ENCODE data around the gene ITIH2. TPM values are rescaled to one million over a fixed set of nuclear protein-coding genes. Genes with fewer than 3 reads are reported as not detected.
A peak's percentile ranks its signal among the peaks of the same experiment; 100 is the strongest.
"Not testable (repeated sequence)": the region's sequence is repeated elsewhere in the genome, so short reads cannot be mapped to it uniquely, and the experiment has no call there.

ITIH2 gene
- total RNA-seq, 4 donors from 2014 or later, result not detected

DNA sequence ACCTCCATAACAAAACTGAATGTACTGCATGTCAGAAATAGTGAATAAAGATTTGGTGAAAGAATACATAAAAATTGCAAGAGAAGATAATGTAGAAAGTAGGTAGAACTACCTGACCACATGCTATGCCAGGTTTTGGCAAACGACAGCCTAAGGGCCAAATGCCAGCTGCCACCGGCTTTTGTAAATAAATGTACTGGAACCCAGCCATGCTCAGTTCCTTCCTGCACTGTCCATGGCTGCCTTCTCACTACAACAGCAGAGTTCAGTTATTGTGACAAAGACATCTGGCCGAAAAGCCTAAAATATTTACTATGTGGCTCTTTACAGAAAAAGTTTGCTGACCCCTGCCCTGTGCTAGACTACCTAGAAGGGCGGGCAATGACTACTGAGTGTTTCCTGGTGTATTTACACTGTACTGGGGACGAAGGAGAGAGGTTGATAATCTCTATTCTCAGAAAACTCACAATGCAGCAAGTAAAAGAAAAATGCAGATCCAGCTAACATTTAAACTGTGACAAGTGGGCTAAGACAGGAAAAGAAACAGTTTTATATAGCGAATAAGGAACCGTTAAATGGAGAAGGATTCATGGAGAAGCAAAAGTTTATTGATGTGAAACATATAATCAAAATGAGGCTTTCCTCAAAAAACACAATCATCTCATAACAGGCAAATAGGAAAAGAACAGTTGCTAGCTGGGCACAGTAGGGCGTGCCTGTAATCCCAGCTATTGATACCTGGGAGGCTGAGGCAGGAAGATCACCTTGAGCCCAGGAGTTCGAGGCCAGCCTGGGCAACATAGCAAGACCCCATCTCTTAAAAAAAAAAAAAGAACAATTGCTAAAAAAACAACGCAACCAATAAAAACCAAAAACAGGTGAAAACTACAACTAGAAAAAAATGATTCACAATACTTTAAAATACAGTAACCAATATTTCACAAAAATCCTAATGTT is 71.0 kb downstream of the ITIH2 start:
- DNase-seq, result peak; percentile 52
- peaks cover 0 to 49% (median 14%) of the 10 kb centered on the region in 4 donors for H3K36me3 ChIP-seq
- no peak overlapping the region for H3K4me3 ChIP-seq
- TF ChIP-seq EP300 (IDR thresholded peaks at IDR 0.05; ENCODE audit: low read depth), result no peak
- TF ChIP-seq, protein P1, sequence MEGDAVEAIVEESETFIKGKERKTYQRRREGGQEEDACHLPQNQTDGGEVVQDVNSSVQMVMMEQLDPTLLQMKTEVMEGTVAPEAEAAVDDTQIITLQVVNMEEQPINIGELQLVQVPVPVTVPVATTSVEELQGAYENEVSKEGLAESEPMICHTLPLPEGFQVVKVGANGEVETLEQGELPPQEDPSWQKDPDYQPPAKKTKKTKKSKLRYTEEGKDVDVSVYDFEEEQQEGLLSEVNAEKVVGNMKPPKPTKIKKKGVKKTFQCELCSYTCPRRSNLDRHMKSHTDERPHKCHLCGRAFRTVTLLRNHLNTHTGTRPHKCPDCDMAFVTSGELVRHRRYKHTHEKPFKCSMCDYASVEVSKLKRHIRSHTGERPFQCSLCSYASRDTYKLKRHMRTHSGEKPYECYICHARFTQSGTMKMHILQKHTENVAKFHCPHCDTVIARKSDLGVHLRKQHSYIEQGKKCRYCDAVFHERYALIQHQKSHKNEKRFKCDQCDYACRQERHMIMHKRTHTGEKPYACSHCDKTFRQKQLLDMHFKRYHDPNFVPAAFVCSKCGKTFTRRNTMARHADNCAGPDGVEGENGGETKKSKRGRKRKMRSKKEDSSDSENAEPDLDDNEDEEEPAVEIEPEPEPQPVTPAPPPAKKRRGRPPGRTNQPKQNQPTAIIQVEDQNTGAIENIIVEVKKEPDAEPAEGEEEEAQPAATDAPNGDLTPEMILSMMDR (IDR thresholded peaks at IDR 0.05), result no peak
- WGBS, 2 donors (ENCODE audit: low coverage in 1 of 2), result 56% methylated on average over 5 to 10 of the region's 10 CpGs
- H3K27me3 ChIP-seq, result no peaks in the 10 kb centered on the region
- no peak overlapping the region for H3K27ac ChIP-seq
- intact Hi-C loops (cut with DNase I; ENCODE audit: low total_unique reads) (no loop called here), in situ Hi-C loops (cut with MboI; ENCODE audit: low pct_ligation_motif_present in 1 of 4, low pct_unique_long_range_greater_than_20kb in 1 of 4, low sequenced_read_pairs in 3 of 4) (no loop called here)
- H3K4me1 ChIP-seq, result peaks cover 0 to 10% (median 2%) of the 10 kb centered on the region in 4 donors
- H3K9me3 ChIP-seq, result no peaks in the 10 kb centered on the region

DNA sequence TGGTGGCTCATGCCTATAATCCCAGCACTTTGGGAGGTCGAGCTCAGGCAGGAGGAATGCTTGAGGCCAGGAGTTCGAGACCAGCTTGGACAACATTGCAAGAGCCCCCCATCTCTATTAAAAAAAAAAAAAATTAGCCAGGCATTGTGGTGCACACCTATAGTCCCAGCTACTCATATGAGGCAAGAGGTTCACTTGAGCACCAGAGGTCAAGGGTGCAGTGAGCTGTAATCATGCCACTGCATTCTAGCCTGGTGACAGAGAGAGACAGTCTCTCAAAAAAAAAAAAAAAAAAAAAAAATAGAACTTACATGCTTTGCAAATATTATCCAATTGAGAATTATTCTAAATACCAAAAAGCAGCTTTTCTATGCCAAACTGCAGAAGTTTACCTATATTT is 73.7 kb downstream of the ITIH2 start:
- H3K4me1 ChIP-seq, result peaks cover 0 to 10% (median 2%) of the 10 kb centered on the region in 4 donors
- no peak overlapping the region for H3K27ac ChIP-seq
- WGBS, 2 donors (ENCODE audit: low coverage in 1 of 2), result 97% methylated on average over 2 of the region's 2 CpGs; no CpG with 5 or more reads in 1 of the 2 donors
- no peak overlapping the region for H3K4me3 ChIP-seq
- TF ChIP-seq EP300 (IDR thresholded peaks at IDR 0.05; ENCODE audit: low read depth) (no peak), POLR2A (IDR thresholded peaks at IDR 0.05) (no peak), POLR2AphosphoS5 (IDR thresholded peaks at IDR 0.05) (no peak)
- TF ChIP-seq, protein P1 (IDR thresholded peaks at IDR 0.05), result no peak
- peaks cover 0 to 72% (median 13%) of the 10 kb centered on the region in 4 donors for H3K36me3 ChIP-seq
- H3K27me3 ChIP-seq, result no peaks in the 10 kb centered on the region
- H3K9me3 ChIP-seq, result no peaks in the 10 kb centered on the region
- DNase-seq, result no peak
- in situ Hi-C loops (cut with MboI; ENCODE audit: low pct_ligation_motif_present in 1 of 4, low pct_unique_long_range_greater_than_20kb in 1 of 4, low sequenced_read_pairs in 3 of 4) (no loop called here), intact Hi-C loops (cut with DNase I; ENCODE audit: low total_unique reads) (no loop called here)

DNA sequence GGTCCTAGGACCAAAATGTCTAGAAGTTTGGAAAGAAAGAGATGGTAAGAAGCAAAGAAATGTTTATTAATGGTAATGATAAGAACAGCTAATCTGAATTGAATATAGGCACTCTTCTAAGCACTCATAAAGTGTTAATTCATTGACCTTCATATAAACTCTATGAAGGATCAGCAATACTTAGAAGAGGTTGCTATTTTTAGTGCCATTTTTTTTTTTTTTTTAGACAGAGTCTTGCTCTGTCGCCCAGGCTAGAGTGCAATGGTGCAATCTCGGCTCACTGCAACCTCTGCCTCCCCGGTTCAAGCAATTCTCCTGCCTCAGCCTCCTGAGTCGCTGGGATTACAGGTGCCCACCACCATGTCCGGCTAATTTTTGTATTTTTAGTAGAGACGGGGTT is 79.1 kb downstream of the ITIH2 start:
- DNase-seq; H3K4me3 ChIP-seq; H3K9me3 ChIP-seq; intact Hi-C loops (cut with DNase I; ENCODE audit: low total_unique reads); H3K27ac ChIP-seq; H3K27me3 ChIP-seq; in situ Hi-C loops (cut with MboI; ENCODE audit: low pct_ligation_motif_present in 1 of 4, low pct_unique_long_range_greater_than_20kb in 1 of 4, low sequenced_read_pairs in 3 of 4): not testable (repeated sequence)
- 92 to 94% methylated on average over 6 of the region's 6 CpGs for WGBS, 2 donors (ENCODE audit: low coverage in 1 of 2)
- H3K4me1 ChIP-seq, result peaks cover 7 to 11% (median 9%) of the 10 kb centered on the region in 4 donors
- peaks cover 0 to 46% (median 5%) of the 10 kb centered on the region in 4 donors for H3K36me3 ChIP-seq

DNA sequence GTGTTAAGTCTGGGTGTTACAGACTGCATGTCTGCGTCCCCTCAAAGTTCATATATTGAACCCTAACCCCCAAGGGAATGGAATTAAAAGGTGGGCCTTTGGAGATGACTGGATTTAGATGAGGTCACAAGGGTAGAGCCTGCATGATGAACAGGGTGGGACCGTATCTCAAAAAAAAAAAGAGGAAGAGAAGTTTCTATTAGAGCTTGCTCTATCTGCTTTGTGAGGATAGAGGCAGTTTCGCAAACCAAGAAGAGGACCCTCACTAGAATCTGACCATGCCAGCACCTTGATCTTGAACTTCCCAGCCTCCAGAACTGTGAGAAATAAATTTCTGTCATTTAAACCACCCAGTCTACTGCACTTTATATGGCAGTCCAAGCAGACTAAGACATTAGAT is 83.3 kb downstream of the ITIH2 start:
- 75 to 78% methylated on average over 2 to 3 of the region's 3 CpGs for WGBS, 2 donors (ENCODE audit: low coverage in 1 of 2)
- no peaks in the 10 kb centered on the region for H3K9me3 ChIP-seq
- H3K36me3 ChIP-seq, result peaks cover 0 to 4% (median 0%) of the 10 kb centered on the region in 4 donors
- no peak for DNase-seq
- H3K27me3 ChIP-seq, result no peaks in the 10 kb centered on the region
- peak overlapping the region in 1 of 4 donors; percentile 98 for H3K4me3 ChIP-seq
- H3K4me1 ChIP-seq, result peaks cover 24 to 38% (median 32%) of the 10 kb centered on the region in 4 donors
- intact Hi-C loops (cut with DNase I; ENCODE audit: low total_unique reads) (no loop called here), in situ Hi-C loops (cut with MboI; ENCODE audit: low pct_ligation_motif_present in 1 of 4, low pct_unique_long_range_greater_than_20kb in 1 of 4, low sequenced_read_pairs in 3 of 4) (no loop called here)
- TF ChIP-seq POLR2AphosphoS5 (IDR thresholded peaks at IDR 0.05) (no peak), EP300 (IDR thresholded peaks at IDR 0.05; ENCODE audit: low read depth) (no peak), POLR2A (IDR thresholded peaks at IDR 0.05) (no peak)
- TF ChIP-seq, protein P1 (IDR thresholded peaks at IDR 0.05), result no peak
- no peak overlapping the region for H3K27ac ChIP-seq
